PC-9 (cell line): ENCODE data around the gene NINJ2. TPM values are rescaled to one million over a fixed set of nuclear protein-coding genes. Genes with fewer than 3 reads are reported as not detected.

Experiments
- BruUV-seq: library from RNA; stranded (reverse); fragments of 400-500 nt; replicated peaks from 2 replicates; lab custom pipeline; 2021; lab: Mats Ljungman, UMichigan
- CTCF ChIA-PET: fragments of 300-600 bp; sonication (Branson Sonifier 250); formaldehyde crosslinking; loops from one replicate; lab custom pipeline; 2022; ENCODE audit warnings: antibody characterized with exemption; lab: Charles Lee
- POLR2A ChIA-PET: fragments of 300-600 bp; sonication (Branson Sonifier 250); formaldehyde crosslinking; loops from one replicate; lab custom pipeline; 2022; ENCODE audit warnings: antibody characterized with exemption; ENCODE audit not compliant: unreplicated experiment; lab: Charles Lee
- DNase-seq, 2 experiments: peaks; one replicate each; pipeline versions ENCODE4 v3.0.0 to v3.0.0-alpha.2; 2015 to 2022; ENCODE audit warnings: mixed read lengths in 1 of 2
- H2AFZ ChIP-seq: fragments of 200-600 bp; sonication (generic); 2 replicates; pipeline ENCODE4 v1.8.1; 2017; ENCODE audit warnings: antibody characterized with exemption
- H3F3A ChIP-seq: fragments of 200-600 bp; sonication (generic); 2 replicates; pipeline ENCODE4 v1.8.1; 2017; ENCODE audit warnings: antibody characterized with exemption, mild to moderate bottlenecking, low read depth; ENCODE audit not compliant: insufficient read depth
- H3K27ac ChIP-seq: fragments of 200-600 bp; sonication (generic); 2 replicates; pipeline ENCODE4 v1.6.1; 2016; ENCODE audit warnings: mixed run types
- H3K27me3 ChIP-seq: fragments of 200-600 bp; sonication (generic); 2 replicates; pipeline ENCODE4 v1.6.1; 2016; ENCODE audit warnings: low read depth, mixed run types; ENCODE audit not compliant: insufficient read depth
- H3K36me3 ChIP-seq: fragments of 200-600 bp; sonication (generic); 2 replicates; pipeline ENCODE4 v1.6.1; 2016; ENCODE audit warnings: low read depth, mixed run types
- H3K4me1 ChIP-seq: fragments of 200-600 bp; sonication (generic); replicated peaks from 2 replicates; pipeline ENCODE4 v1.6.1; 2016; ENCODE audit warnings: mixed run types; ENCODE audit not compliant: insufficient read depth
- H3K4me2 ChIP-seq: fragments of 200-600 bp; sonication (generic); 2 replicates; pipeline ENCODE4 v1.6.1; 2017; ENCODE audit warnings: mixed run types
- H3K4me3 ChIP-seq: fragments of 200-600 bp; sonication (generic); 2 replicates; pipeline ENCODE4 v1.6.1; 2016; ENCODE audit warnings: mixed run types
- H3K79me2 ChIP-seq: fragments of 200-600 bp; sonication (generic); 2 replicates; pipeline ENCODE4 v1.6.1; 2017; ENCODE audit warnings: low read depth, mixed run types
- H3K9me2 ChIP-seq: fragments of 200-600 bp; sonication (generic); 2 replicates; pipeline ENCODE4 v1.8.1; 2017; ENCODE audit warnings: mild to moderate bottlenecking; ENCODE audit not compliant: insufficient read depth
- H3K9me3 ChIP-seq: fragments of 200-600 bp; sonication (generic); 2 replicates; pipeline ENCODE4 v1.8.1; 2016; ENCODE audit warnings: low read depth; ENCODE audit not compliant: insufficient read depth
- H4K20me1 ChIP-seq: fragments of 200-600 bp; sonication (generic); 2 replicates; pipeline ENCODE4 v1.8.1; 2017; ENCODE audit not compliant: insufficient read depth
- EZH2 ChIP-seq: fragments of 200-600 bp; sonication (generic); IDR thresholded peaks from 2 replicates; pipeline ENCODE4 v1.8.0; 2017; ENCODE audit warnings: antibody characterized with exemption, low read depth
- intact Hi-C: fragments of 100-400 bp; cut with micrococcal nuclease; formaldehyde crosslinking; loops from one replicate; pipeline ENCODE4 v1.10.0; 2022; ENCODE audit not compliant: unreplicated experiment
- total RNA-seq: library from RNA; stranded (reverse); gene quantifications from 2 replicates; pipeline ENCODE4 v1.2.3, GENCODE V29; 2021
- TF ChIP-seq, protein P1 (sequence below): fragments of 200-600 bp; sonication (generic); conservative IDR thresholded peaks from 2 replicates; pipeline ENCODE4 v1.6.1; 2017; ENCODE audit warnings: mixed run types, antibody characterized with exemption, mild to moderate bottlenecking, moderate library complexity

NINJ2 gene
- total RNA-seq, 1 experiment from 2014 or later: 19.3 TPM

DNA sequence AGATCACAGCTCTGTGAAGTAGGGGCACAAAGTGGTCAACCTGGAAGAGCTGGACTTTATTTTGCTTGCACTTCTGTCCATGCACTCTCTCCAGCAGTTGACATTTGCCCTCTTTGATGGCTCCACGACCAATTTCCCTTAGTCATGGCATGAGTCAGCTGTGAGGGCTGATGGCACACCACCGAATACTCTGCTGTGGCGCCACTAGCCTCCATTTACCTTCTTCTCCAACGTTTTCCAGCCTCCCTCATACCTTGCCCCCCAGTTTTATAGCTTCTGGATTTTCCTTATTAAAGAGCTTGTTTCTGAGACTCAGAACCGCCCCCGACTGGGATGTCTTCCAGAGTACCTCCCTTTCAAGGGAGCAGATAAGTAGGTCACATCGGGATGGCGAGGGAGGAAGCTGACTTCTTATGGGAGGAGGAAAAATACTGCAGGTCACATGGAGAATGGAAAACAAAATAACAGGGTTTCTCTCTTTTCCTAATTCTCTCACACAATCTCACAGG is 17.6 kb downstream of the NINJ2 start:
- CTCF ChIA-PET: interaction anchor here (0.5 kb wide), 1 partner anchor 10 kb away, joined by 4 read pairs; no protein-coding TSS in a partner anchor
- Histone ChIP-seq H3K36me3 (0 out of 2 replicates have a peak, but pooled peaks cover 2% of the 10 kb centered on the region), H3K9me3 (no peaks in the 10 kb centered on the region), H3K4me3 (no peak overlapping the region), H3K4me1 (peaks cover 36% of the 10 kb centered on the region), H2AFZ (no peak overlapping the region), H3K9me2 (no peaks in the 10 kb centered on the region), H3F3A (peaks cover 21% of the 10 kb centered on the region; the same call in 1 of the 2 replicates), H3K27me3 (no peaks in the 10 kb centered on the region), H3K27ac (peak overlapping the region; percentile 34; the same call in 1 of the 2 replicates), H3K4me2 (peak overlapping the region; percentile 94), H3K79me2 (peaks cover 10% of the 10 kb centered on the region), H4K20me1 (no peaks in the 10 kb centered on the region)
- no peak for TF ChIP-seq EZH2
- TF ChIP-seq, protein P1, sequence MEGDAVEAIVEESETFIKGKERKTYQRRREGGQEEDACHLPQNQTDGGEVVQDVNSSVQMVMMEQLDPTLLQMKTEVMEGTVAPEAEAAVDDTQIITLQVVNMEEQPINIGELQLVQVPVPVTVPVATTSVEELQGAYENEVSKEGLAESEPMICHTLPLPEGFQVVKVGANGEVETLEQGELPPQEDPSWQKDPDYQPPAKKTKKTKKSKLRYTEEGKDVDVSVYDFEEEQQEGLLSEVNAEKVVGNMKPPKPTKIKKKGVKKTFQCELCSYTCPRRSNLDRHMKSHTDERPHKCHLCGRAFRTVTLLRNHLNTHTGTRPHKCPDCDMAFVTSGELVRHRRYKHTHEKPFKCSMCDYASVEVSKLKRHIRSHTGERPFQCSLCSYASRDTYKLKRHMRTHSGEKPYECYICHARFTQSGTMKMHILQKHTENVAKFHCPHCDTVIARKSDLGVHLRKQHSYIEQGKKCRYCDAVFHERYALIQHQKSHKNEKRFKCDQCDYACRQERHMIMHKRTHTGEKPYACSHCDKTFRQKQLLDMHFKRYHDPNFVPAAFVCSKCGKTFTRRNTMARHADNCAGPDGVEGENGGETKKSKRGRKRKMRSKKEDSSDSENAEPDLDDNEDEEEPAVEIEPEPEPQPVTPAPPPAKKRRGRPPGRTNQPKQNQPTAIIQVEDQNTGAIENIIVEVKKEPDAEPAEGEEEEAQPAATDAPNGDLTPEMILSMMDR: no peak
- BruUV-seq: no TSS peak
- DNase-seq: peak in 1 of 2 experiments; percentile 27
- POLR2A ChIA-PET: interaction anchor here (0.5 kb wide), 1 partner anchor 15 kb away, joined by 5 read pairs; no protein-coding TSS in a partner anchor
- intact Hi-C loops: no loop called here

DNA sequence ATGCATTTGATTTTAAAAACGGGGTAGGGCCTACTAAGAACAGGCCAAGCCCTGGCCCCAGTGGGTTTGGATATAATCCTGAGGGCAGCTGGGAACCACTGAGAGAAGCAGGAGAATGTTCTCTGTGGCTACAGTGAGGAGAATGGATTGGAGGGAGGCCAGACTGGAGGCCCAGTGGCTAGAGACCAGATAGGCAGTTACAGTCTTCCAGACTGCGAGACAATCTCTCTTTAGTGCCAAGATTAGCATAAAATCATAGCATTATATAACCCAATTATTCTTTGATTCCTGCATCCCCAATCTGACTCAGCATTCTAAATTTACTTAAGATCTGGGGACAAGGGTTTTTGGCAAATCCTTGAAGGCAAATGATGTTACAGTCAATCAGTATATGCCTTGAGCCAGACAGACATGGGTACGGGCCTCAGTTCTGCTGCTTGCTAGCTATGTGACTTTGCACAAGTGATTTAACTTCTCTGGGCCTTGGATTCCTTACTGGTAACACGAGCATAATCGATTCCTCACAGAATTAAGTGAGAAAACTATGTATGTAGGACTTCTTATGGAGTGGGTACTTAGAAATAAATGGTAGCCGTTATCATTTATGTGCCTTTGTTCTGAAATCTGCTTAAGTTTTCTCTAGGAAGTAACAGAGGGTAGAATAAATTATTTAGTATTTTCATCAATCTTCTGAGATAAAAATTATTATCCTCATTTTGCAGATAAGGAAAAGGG is 18.3 kb downstream of the NINJ2 start:
- peaks cover 10% of the 10 kb centered on the region for H3K79me2 ChIP-seq
- no TSS peak for BruUV-seq
- no peaks in the 10 kb centered on the region for H3K9me3 ChIP-seq
- CTCF ChIA-PET: no interaction called here
- POLR2A ChIA-PET: interaction anchor here (0.5 to 0.6 kb wide), 2 partner anchors 14 to 23 kb away, joined by 4 to 5 read pairs; no protein-coding TSS in a partner anchor
- no peak overlapping the region for H3K4me3 ChIP-seq
- H4K20me1 ChIP-seq: no peaks in the 10 kb centered on the region
- H3K9me2 ChIP-seq: no peaks in the 10 kb centered on the region
- H2AFZ ChIP-seq: no peak overlapping the region
- no peak for DNase-seq
- peak overlapping the region; percentile 34 for H3K27ac ChIP-seq
- peaks cover 36% of the 10 kb centered on the region for H3K4me1 ChIP-seq
- 0 out of 2 replicates have a peak, but pooled peaks cover 2% of the 10 kb centered on the region for H3K36me3 ChIP-seq
- no peak for TF ChIP-seq EZH2
- TF ChIP-seq, protein P1: no peak
- intact Hi-C loops: no loop called here
- peak overlapping the region; percentile 94 for H3K4me2 ChIP-seq
- peaks cover 27% of the 10 kb centered on the region; the same call in 1 of the 2 replicates for H3F3A ChIP-seq
- no peaks in the 10 kb centered on the region for H3K27me3 ChIP-seq

DNA sequence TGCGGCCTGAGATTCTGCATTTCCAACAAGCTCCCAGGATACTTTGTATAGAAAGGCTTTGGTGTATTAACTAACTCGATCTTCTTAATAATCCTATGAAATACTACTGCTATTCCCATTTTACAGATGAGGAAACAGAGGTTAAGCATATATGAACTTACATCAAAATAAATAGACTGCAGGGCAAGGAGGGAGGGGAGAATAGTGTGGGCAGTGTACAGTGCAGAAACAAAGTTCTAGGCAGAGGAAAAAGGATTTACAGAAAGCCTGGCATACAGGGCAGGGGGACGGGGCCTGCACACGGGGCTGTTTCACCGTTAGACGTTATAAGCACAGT is 19.0 kb downstream of the NINJ2 start:
- H3K27me3 ChIP-seq: no peaks in the 10 kb centered on the region
- H3K36me3 ChIP-seq: 0 out of 2 replicates have a peak, but pooled peaks cover 2% of the 10 kb centered on the region
- no peaks in the 10 kb centered on the region for H3K9me2 ChIP-seq
- H4K20me1 ChIP-seq: no peaks in the 10 kb centered on the region
- intact Hi-C loops: no loop called here
- peak overlapping the region; percentile 94 for H3K4me2 ChIP-seq
- no TSS peak for BruUV-seq
- ChIA-PET POLR2A (no interaction called here), CTCF (no interaction called here)
- no peak for DNase-seq
- H3K9me3 ChIP-seq: no peaks in the 10 kb centered on the region
- no peak overlapping the region for H3K27ac ChIP-seq
- peak overlapping the region; percentile 77 for H3K4me3 ChIP-seq
- TF ChIP-seq EZH2: no peak
- TF ChIP-seq, protein P1: no peak
- peaks cover 36% of the 10 kb centered on the region for H3K4me1 ChIP-seq
- H2AFZ ChIP-seq: no peak overlapping the region
- peaks cover 30% of the 10 kb centered on the region; the same call in 1 of the 2 replicates for H3F3A ChIP-seq
- peaks cover 10% of the 10 kb centered on the region for H3K79me2 ChIP-seq
